Ovary (tissue), 1 donor: ENCODE measurements around the gene TSHZ2.

Experiments
- EP300 ChIP-seq: sonication (generic); formaldehyde crosslinking; IDR thresholded peaks from one replicate; pipeline ENCODE4 v1.6.1; 2017; ENCODE audit warnings: antibody characterized with exemption
- POLR2A ChIP-seq: fragments of 450-650 bp; IDR thresholded peaks from one replicate; pipeline ENCODE4 v1.6.1; 2017; ENCODE audit warnings: antibody characterized with exemption, mild to moderate bottlenecking, moderate library complexity

DNA sequence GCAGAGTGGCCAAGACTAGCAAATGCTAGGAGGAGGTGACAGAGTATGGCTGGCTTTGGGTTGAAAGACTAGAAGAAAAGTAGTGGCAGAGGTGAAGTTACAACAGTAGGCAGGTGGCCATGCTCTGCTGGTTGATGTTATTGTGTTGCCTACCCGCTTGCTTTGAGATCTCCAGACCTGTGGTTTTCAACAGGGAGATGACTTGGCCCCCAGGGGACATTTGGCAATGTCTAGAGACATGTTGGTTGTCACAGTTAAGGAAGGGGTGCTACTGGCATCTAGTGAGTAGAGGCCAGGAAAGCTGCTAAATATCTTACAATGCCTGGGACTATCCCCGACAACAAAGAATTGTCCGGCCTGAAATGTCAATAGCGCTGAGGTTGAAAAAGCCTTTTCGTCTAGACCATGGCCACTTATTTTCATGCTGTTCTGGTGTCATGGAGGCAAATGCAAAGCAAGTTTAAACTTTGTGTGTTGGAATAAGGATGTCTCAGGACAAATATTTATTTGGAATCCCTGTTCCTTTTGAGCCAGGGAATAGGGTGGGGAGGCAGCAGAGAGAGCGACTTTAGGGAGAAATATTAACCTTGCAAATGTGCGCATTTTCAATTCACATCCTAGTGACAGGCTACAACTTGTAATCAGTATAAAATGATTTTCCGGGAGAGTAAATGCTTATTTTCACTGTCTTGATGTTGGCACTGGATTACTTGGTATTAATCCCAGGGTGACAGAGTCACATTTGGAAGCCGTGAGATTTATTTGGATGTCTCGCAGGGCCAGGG is 417.6 kb downstream of the TSHZ2 start:
- TF ChIP-seq POLR2A (no peak), EP300 (no peak)
